ENCODE data around the gene RNF150.

The RNF150 gene

GRCh38 chr4:141144207-141144606 is 10.9 kb upstream of the RNF150 start:
- no peak for DNase-seq (ENCODE audit: low spot score in 2 of 2)
- peaks cover 4% of the 10 kb centered on the region for H3K27me3 Mint-ChIP-seq
- H3K36me3 Mint-ChIP-seq: no peaks in the 10 kb centered on the region

GRCh38 chr4:141142423-141142822 is 9.2 kb upstream of the RNF150 start:
- H3K36me3 Mint-ChIP-seq: no peaks in the 10 kb centered on the region
- DNase-seq (ENCODE audit: low spot score in 2 of 2): no peak
- no peak overlapping the region for H3K27ac Mint-ChIP-seq
- H3K27me3 Mint-ChIP-seq: peaks cover 4% of the 10 kb centered on the region
- no peaks in the 10 kb centered on the region for H3K4me1 Mint-ChIP-seq
- no peaks in the 10 kb centered on the region for H3K9me3 Mint-ChIP-seq
- ATAC-seq (ENCODE audit: low read depth): no peak
- H3K4me3 Mint-ChIP-seq: no peak overlapping the region

More at GRCh38 chr4:141144207-141144606, 10.9 kb upstream of the RNF150 start:
- no peak for ATAC-seq (ENCODE audit: low read depth)
- Mint-ChIP-seq H3K9me3 (no peaks in the 10 kb centered on the region), H3K4me3 (no peak overlapping the region), H3K4me1 (no peaks in the 10 kb centered on the region), H3K27ac (no peak overlapping the region)

GRCh38 chr4:141140391-141141200 is 7.3 kb upstream of the RNF150 start:
- peaks cover 12% of the 10 kb centered on the region for H3K27me3 Mint-ChIP-seq
- ATAC-seq (ENCODE audit: low read depth) (no peak), DNase-seq (ENCODE audit: low spot score in 2 of 2) (no peak)
- H3K4me1 Mint-ChIP-seq: no peaks in the 10 kb centered on the region
- no peak overlapping the region for H3K27ac Mint-ChIP-seq
- H3K36me3 Mint-ChIP-seq: no peaks in the 10 kb centered on the region
- no peaks in the 10 kb centered on the region for H3K9me3 Mint-ChIP-seq
- H3K4me3 Mint-ChIP-seq: no peak overlapping the region

GRCh38 chr4:141133999-141134995 is 1.0 kb upstream of the RNF150 start:
- peaks cover 14% of the 10 kb centered on the region for H3K4me1 Mint-ChIP-seq
- H3K27me3 Mint-ChIP-seq: peaks cover 27% of the 10 kb centered on the region
- peak overlapping the region; percentile 85 for H3K4me3 Mint-ChIP-seq
- no peaks in the 10 kb centered on the region for H3K9me3 Mint-ChIP-seq
- no peak overlapping the region for H3K27ac Mint-ChIP-seq
- H3K36me3 Mint-ChIP-seq: no peaks in the 10 kb centered on the region
- ATAC-seq (ENCODE audit: low read depth): no peak
- DNase-seq (ENCODE audit: low spot score in 2 of 2): no peak

GRCh38 chr4:141132709-141133145 is 542 bp downstream of the RNF150 start:
- peaks cover 14% of the 10 kb centered on the region for H3K4me1 Mint-ChIP-seq
- ATAC-seq (ENCODE audit: low read depth): peak; percentile 17

GRCh38 chr4:141132072-141132708 is 1.1 kb downstream of the RNF150 start:
- no peak overlapping the region for H3K27ac Mint-ChIP-seq
- ATAC-seq (ENCODE audit: low read depth) (no peak), DNase-seq (ENCODE audit: low spot score in 2 of 2) (no peak)
- H3K27me3 Mint-ChIP-seq: peaks cover 28% of the 10 kb centered on the region
- H3K4me1 Mint-ChIP-seq: peaks cover 14% of the 10 kb centered on the region
- no peaks in the 10 kb centered on the region for H3K9me3 Mint-ChIP-seq
- H3K4me3 Mint-ChIP-seq: peak overlapping the region; percentile 38
- H3K36me3 Mint-ChIP-seq: no peaks in the 10 kb centered on the region

More at GRCh38 chr4:141132709-141133145, 542 bp downstream of the RNF150 start:
- Mint-ChIP-seq H3K27ac (no peak overlapping the region), H3K27me3 (peaks cover 31% of the 10 kb centered on the region), H3K4me3 (peak overlapping the region; percentile 85), H3K9me3 (no peaks in the 10 kb centered on the region), H3K36me3 (no peaks in the 10 kb centered on the region)
- DNase-seq (ENCODE audit: low spot score in 2 of 2): no peak

- H3K27ac Mint-ChIP-seq: no peak overlapping the region
- H3K36me3 Mint-ChIP-seq: no peaks in the 10 kb centered on the region
- DNase-seq (ENCODE audit: low spot score in 2 of 2) (no peak), ATAC-seq (ENCODE audit: low read depth) (no peak)
- H3K27me3 Mint-ChIP-seq: peaks cover 24% of the 10 kb centered on the region
- peaks cover 14% of the 10 kb centered on the region for H3K4me1 Mint-ChIP-seq
- no peaks in the 10 kb centered on the region for H3K9me3 Mint-ChIP-seq
- peak overlapping the region; percentile 38 for H3K4me3 Mint-ChIP-seq
Measured at GRCh38 chr4:141131723-141132071, 1.6 kb downstream of the RNF150 start.

GRCh38 chr4:141130947-141131605 is 2.2 kb downstream of the RNF150 start:
- ATAC-seq (ENCODE audit: low read depth) (no peak), DNase-seq (ENCODE audit: low spot score in 2 of 2) (no peak)
- H3K36me3 Mint-ChIP-seq: no peaks in the 10 kb centered on the region
- H3K9me3 Mint-ChIP-seq: no peaks in the 10 kb centered on the region
- H3K4me1 Mint-ChIP-seq: peaks cover 14% of the 10 kb centered on the region
- H3K27ac Mint-ChIP-seq: no peak overlapping the region
- peak overlapping the region; percentile 11 for H3K4me3 Mint-ChIP-seq
- peaks cover 23% of the 10 kb centered on the region for H3K27me3 Mint-ChIP-seq

GRCh38 chr4:141127884-141128283 is 5.4 kb downstream of the RNF150 start:
- H3K9me3 Mint-ChIP-seq: no peaks in the 10 kb centered on the region
- H3K36me3 Mint-ChIP-seq: no peaks in the 10 kb centered on the region
- no peak overlapping the region for H3K4me3 Mint-ChIP-seq
- peaks cover 5% of the 10 kb centered on the region for H3K4me1 Mint-ChIP-seq
- DNase-seq (ENCODE audit: low spot score in 2 of 2) (no peak), ATAC-seq (ENCODE audit: low read depth) (no peak)
- peaks cover 14% of the 10 kb centered on the region for H3K27me3 Mint-ChIP-seq
- no peak overlapping the region for H3K27ac Mint-ChIP-seq

GRCh38 chr4:141126769-141127168 is 6.5 kb downstream of the RNF150 start:
- H3K4me3 Mint-ChIP-seq: no peak overlapping the region
- no peak overlapping the region for H3K27ac Mint-ChIP-seq
- H3K27me3 Mint-ChIP-seq: peaks cover 9% of the 10 kb centered on the region
- H3K36me3 Mint-ChIP-seq: no peaks in the 10 kb centered on the region
- no peaks in the 10 kb centered on the region for H3K9me3 Mint-ChIP-seq
- DNase-seq (ENCODE audit: low spot score in 2 of 2) (no peak), ATAC-seq (ENCODE audit: low read depth) (no peak)
- peaks cover under 1% of the 10 kb centered on the region for H3K4me1 Mint-ChIP-seq

- no peak for DNase-seq (ENCODE audit: low spot score in 2 of 2)
- Mint-ChIP-seq H3K4me1 (no peaks in the 10 kb centered on the region), H3K27me3 (peaks cover 9% of the 10 kb centered on the region), H3K9me3 (peaks cover under 1% of the 10 kb centered on the region), H3K36me3 (no peaks in the 10 kb centered on the region), H3K27ac (no peak overlapping the region), H3K4me3 (no peak overlapping the region)
- ATAC-seq (ENCODE audit: low read depth): no peak
Measured at GRCh38 chr4:141124224-141124623, 9.0 kb downstream of the RNF150 start.

- no peaks in the 10 kb centered on the region for H3K4me1 Mint-ChIP-seq
- peaks cover 7% of the 10 kb centered on the region for H3K27me3 Mint-ChIP-seq
- ATAC-seq (ENCODE audit: low read depth) (no peak), DNase-seq (ENCODE audit: low spot score in 2 of 2) (no peak)
- no peaks in the 10 kb centered on the region for H3K36me3 Mint-ChIP-seq
- H3K4me3 Mint-ChIP-seq: no peak overlapping the region
- no peak overlapping the region for H3K27ac Mint-ChIP-seq
- peaks cover 1% of the 10 kb centered on the region for H3K9me3 Mint-ChIP-seq
Measured at GRCh38 chr4:141121768-141122454, 11.4 kb downstream of the RNF150 start.

GRCh38 chr4:141121101-141121500 is 12.2 kb downstream of the RNF150 start:
- Mint-ChIP-seq H3K27ac (no peak overlapping the region), H3K9me3 (peaks cover 3% of the 10 kb centered on the region), H3K27me3 (peaks cover 9% of the 10 kb centered on the region), H3K4me3 (no peak overlapping the region), H3K4me1 (no peaks in the 10 kb centered on the region), H3K36me3 (no peaks in the 10 kb centered on the region)
- ATAC-seq (ENCODE audit: low read depth) (no peak), DNase-seq (ENCODE audit: low spot score in 2 of 2) (no peak)

All from memory B cell (primary cell).